WTC11 (cell line): ENCODE results near the gene EVL. TPM values are rescaled to one million over a fixed set of nuclear protein-coding genes. Genes with fewer than 3 reads are reported as not detected.

Experiments used
- ATAC-seq: fragments of 200-7000 bp; cut with Tn5 transposase; 2 replicates; pipeline ENCODE4 v1.10.0; 2021; ENCODE audit warnings: mild to moderate bottlenecking, moderate library complexity
- CTCF ChIA-PET: fragments of 300-600 bp; sonication (Branson Sonifier 250); formaldehyde crosslinking; loops from one replicate; lab custom pipeline; 2021; ENCODE audit warnings: antibody characterized with exemption; lab: Charles Lee
- POLR2A ChIA-PET: fragments of 350-600 bp; sonication (Branson Sonifier 250); formaldehyde crosslinking; loops from one replicate; lab custom pipeline; 2021; ENCODE audit warnings: antibody characterized with exemption; lab: Charles Lee
- DNase-seq: peaks from one replicate; pipeline ENCODE4 v3.0.0; 2021; ENCODE audit warnings: low spot score
- H3K27ac Mint-ChIP-seq: 2 replicates; pipeline ENCODE4 v1.8.0; 2021; ENCODE audit warnings: mixed read lengths
- H3K27me3 Mint-ChIP-seq: 2 replicates; pipeline ENCODE4 v1.8.0; 2021; ENCODE audit warnings: low read depth, mild to moderate bottlenecking, moderate library complexity, mixed read lengths
- H3K36me3 Mint-ChIP-seq: 2 replicates; pipeline ENCODE4 v1.8.0; 2021; ENCODE audit warnings: mixed read lengths
- H3K4me1 Mint-ChIP-seq: 2 replicates; pipeline ENCODE4 v1.8.0; 2022; ENCODE audit warnings: mixed read lengths
- H3K4me3 Mint-ChIP-seq: 2 replicates; pipeline ENCODE4 v1.8.0; 2021; ENCODE audit warnings: mild to moderate bottlenecking, moderate library complexity, mixed read lengths
- H3K9me3 Mint-ChIP-seq: 2 replicates; pipeline ENCODE4 v1.8.0; 2021; ENCODE audit warnings: mixed read lengths
- CBFB ChIP-seq: sonication (generic); formaldehyde crosslinking; IDR thresholded peaks from 2 replicates; pipeline ENCODE4 v1.8.1; 2022; ENCODE audit warnings: mild to moderate bottlenecking, low read depth, missing genetic modification reagents
- ELF4 ChIP-seq: sonication (generic); formaldehyde crosslinking; IDR thresholded peaks from 2 replicates; pipeline ENCODE4 v1.8.1; 2022; ENCODE audit warnings: low read depth, mild to moderate bottlenecking, moderate library complexity, missing genetic modification reagents
- FOXP1 ChIP-seq: sonication (generic); formaldehyde crosslinking; IDR thresholded peaks from 2 replicates; pipeline ENCODE4 v1.8.0; 2022; ENCODE audit warnings: missing genetic modification reagents, mild to moderate bottlenecking, moderate library complexity, borderline replicate concordance
- HMGA2 ChIP-seq: fragments of 250-450 bp; sonication (Bioruptor Pico); IDR thresholded peaks from 2 replicates; pipeline ENCODE4 v1.4.0; 2021; ENCODE audit warnings: mild to moderate bottlenecking, moderate library complexity
- JAZF1 ChIP-seq: fragments of 250-450 bp; sonication (Bioruptor Pico); IDR thresholded peaks from 2 replicates; pipeline ENCODE4 v1.9.0; 2021; ENCODE audit warnings: moderate library complexity, mild to moderate bottlenecking, inconsistent platforms
- OVOL2 ChIP-seq: fragments of 250-450 bp; sonication (Bioruptor Pico); IDR thresholded peaks from 2 replicates; pipeline ENCODE4 v1.9.0; 2021; ENCODE audit warnings: mild to moderate bottlenecking, borderline replicate concordance
- PRRX2 ChIP-seq: fragments of 250-450 bp; sonication (Bioruptor Pico); IDR thresholded peaks from 2 replicates; pipeline ENCODE4 v1.8.0; 2021; ENCODE audit warnings: mild to moderate bottlenecking
- RORB ChIP-seq: fragments of 250-450 bp; sonication (Bioruptor Pico); IDR thresholded peaks from 2 replicates; pipeline ENCODE4 v1.9.0; 2021; ENCODE audit warnings: mild to moderate bottlenecking
- TCF7 ChIP-seq: sonication (generic); formaldehyde crosslinking; IDR thresholded peaks from 2 replicates; pipeline ENCODE4 v1.8.0; 2022; ENCODE audit warnings: mild to moderate bottlenecking, low read depth, missing genetic modification reagents, moderate library complexity
- TEAD4 ChIP-seq: sonication (generic); formaldehyde crosslinking; IDR thresholded peaks from 2 replicates; pipeline ENCODE4 v1.8.0; 2022; ENCODE audit warnings: mild to moderate bottlenecking, missing genetic modification reagents
- total RNA-seq: library from RNA; stranded (reverse); gene quantifications from 3 replicates; pipeline ENCODE4 v1.2.3, GENCODE V29; 2021
- TF ChIP-seq, protein P1 (sequence below): sonication (generic); formaldehyde crosslinking; IDR thresholded peaks from 2 replicates; pipeline ENCODE4 v1.8.1; 2023; ENCODE audit warnings: mild to moderate bottlenecking, missing genetic modification reagents
- TF ChIP-seq, protein P2 (sequence below): fragments of 250-450 bp; sonication (Bioruptor Pico); IDR thresholded peaks from 2 replicates; pipeline ENCODE4 v1.9.0; 2021; ENCODE audit warnings: mild to moderate bottlenecking, borderline replicate concordance
- TF ChIP-seq, protein P3 (sequence below): sonication (generic); formaldehyde crosslinking; IDR thresholded peaks from 2 replicates; pipeline ENCODE4 v1.8.1; 2022; ENCODE audit warnings: mild to moderate bottlenecking, moderate library complexity, missing genetic modification reagents
- TF ChIP-seq, protein P4 (sequence below): sonication (generic); formaldehyde crosslinking; IDR thresholded peaks from 2 replicates; pipeline ENCODE4 v1.8.0; 2023; ENCODE audit warnings: mild to moderate bottlenecking, missing genetic modification reagents
- TF ChIP-seq, protein P5 (sequence below): sonication (generic); formaldehyde crosslinking; conservative IDR thresholded peaks from 2 replicates; pipeline ENCODE4 v1.8.1; 2022; ENCODE audit warnings: mild to moderate bottlenecking, missing genetic modification reagents
- TF ChIP-seq, protein P6 (sequence below): sonication (generic); formaldehyde crosslinking; IDR thresholded peaks from 2 replicates; pipeline ENCODE4 v1.8.0; 2022; ENCODE audit warnings: mild to moderate bottlenecking, missing genetic modification reagents
- TF ChIP-seq, protein P7 (sequence below): fragments of 250-450 bp; sonication (Bioruptor Pico); IDR thresholded peaks from 2 replicates; pipeline ENCODE4 v1.9.0; 2021; ENCODE audit warnings: mild to moderate bottlenecking

Gene EVL
- total RNA-seq, 1 experiment from 2014 or later, result 60.8 TPM

DNA sequence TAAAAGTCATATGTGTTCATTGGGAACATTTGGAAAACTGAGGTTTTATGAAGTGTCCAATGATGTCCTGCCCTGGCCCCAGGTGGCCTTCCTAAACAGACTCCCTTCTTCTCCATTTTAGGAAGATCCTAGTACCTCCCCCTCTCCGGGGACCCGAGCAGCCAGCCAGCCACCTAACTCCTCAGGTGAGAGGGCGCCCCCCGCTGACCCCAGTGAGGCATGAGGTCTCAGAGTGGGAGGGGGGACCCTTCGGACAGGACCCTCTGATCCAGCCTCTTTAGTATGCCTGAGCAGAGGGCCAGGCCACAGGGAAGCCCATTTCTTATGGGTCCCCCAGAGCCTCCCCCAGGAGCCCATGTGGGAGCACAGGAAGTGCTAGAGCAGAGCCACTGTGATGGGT is 70.6 kb downstream of the EVL start:
- no peak overlapping the region for H3K27ac Mint-ChIP-seq
- H3K4me1 Mint-ChIP-seq, result peaks cover 15% of the 10 kb centered on the region
- TF ChIP-seq OVOL2 (CRISPR knock-in tag) (no peak), PRRX2 (no peak), HMGA2 (CRISPR knock-in tag) (no peak), JAZF1 (CRISPR knock-in tag) (no peak), FOXP1 (CRISPR knock-in tag) (no peak), ELF4 (CRISPR knock-in tag) (no peak), TCF7 (no peak)
- TF ChIP-seq, protein P1, sequence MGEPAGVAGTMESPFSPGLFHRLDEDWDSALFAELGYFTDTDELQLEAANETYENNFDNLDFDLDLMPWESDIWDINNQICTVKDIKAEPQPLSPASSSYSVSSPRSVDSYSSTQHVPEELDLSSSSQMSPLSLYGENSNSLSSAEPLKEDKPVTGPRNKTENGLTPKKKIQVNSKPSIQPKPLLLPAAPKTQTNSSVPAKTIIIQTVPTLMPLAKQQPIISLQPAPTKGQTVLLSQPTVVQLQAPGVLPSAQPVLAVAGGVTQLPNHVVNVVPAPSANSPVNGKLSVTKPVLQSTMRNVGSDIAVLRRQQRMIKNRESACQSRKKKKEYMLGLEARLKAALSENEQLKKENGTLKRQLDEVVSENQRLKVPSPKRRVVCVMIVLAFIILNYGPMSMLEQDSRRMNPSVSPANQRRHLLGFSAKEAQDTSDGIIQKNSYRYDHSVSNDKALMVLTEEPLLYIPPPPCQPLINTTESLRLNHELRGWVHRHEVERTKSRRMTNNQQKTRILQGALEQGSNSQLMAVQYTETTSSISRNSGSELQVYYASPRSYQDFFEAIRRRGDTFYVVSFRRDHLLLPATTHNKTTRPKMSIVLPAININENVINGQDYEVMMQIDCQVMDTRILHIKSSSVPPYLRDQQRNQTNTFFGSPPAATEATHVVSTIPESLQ (CRISPR knock-in tag), result no peak
- TF ChIP-seq, protein P2, sequence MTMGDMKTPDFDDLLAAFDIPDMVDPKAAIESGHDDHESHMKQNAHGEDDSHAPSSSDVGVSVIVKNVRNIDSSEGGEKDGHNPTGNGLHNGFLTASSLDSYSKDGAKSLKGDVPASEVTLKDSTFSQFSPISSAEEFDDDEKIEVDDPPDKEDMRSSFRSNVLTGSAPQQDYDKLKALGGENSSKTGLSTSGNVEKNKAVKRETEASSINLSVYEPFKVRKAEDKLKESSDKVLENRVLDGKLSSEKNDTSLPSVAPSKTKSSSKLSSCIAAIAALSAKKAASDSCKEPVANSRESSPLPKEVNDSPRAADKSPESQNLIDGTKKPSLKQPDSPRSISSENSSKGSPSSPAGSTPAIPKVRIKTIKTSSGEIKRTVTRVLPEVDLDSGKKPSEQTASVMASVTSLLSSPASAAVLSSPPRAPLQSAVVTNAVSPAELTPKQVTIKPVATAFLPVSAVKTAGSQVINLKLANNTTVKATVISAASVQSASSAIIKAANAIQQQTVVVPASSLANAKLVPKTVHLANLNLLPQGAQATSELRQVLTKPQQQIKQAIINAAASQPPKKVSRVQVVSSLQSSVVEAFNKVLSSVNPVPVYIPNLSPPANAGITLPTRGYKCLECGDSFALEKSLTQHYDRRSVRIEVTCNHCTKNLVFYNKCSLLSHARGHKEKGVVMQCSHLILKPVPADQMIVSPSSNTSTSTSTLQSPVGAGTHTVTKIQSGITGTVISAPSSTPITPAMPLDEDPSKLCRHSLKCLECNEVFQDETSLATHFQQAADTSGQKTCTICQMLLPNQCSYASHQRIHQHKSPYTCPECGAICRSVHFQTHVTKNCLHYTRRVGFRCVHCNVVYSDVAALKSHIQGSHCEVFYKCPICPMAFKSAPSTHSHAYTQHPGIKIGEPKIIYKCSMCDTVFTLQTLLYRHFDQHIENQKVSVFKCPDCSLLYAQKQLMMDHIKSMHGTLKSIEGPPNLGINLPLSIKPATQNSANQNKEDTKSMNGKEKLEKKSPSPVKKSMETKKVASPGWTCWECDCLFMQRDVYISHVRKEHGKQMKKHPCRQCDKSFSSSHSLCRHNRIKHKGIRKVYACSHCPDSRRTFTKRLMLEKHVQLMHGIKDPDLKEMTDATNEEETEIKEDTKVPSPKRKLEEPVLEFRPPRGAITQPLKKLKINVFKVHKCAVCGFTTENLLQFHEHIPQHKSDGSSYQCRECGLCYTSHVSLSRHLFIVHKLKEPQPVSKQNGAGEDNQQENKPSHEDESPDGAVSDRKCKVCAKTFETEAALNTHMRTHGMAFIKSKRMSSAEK (CRISPR knock-in tag), result no peak
- TF ChIP-seq, protein P3, sequence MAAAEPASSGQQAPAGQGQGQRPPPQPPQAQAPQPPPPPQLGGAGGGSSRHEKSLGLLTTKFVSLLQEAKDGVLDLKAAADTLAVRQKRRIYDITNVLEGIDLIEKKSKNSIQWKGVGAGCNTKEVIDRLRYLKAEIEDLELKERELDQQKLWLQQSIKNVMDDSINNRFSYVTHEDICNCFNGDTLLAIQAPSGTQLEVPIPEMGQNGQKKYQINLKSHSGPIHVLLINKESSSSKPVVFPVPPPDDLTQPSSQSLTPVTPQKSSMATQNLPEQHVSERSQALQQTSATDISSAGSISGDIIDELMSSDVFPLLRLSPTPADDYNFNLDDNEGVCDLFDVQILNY (CRISPR knock-in tag), result no peak
- TF ChIP-seq, protein P4, sequence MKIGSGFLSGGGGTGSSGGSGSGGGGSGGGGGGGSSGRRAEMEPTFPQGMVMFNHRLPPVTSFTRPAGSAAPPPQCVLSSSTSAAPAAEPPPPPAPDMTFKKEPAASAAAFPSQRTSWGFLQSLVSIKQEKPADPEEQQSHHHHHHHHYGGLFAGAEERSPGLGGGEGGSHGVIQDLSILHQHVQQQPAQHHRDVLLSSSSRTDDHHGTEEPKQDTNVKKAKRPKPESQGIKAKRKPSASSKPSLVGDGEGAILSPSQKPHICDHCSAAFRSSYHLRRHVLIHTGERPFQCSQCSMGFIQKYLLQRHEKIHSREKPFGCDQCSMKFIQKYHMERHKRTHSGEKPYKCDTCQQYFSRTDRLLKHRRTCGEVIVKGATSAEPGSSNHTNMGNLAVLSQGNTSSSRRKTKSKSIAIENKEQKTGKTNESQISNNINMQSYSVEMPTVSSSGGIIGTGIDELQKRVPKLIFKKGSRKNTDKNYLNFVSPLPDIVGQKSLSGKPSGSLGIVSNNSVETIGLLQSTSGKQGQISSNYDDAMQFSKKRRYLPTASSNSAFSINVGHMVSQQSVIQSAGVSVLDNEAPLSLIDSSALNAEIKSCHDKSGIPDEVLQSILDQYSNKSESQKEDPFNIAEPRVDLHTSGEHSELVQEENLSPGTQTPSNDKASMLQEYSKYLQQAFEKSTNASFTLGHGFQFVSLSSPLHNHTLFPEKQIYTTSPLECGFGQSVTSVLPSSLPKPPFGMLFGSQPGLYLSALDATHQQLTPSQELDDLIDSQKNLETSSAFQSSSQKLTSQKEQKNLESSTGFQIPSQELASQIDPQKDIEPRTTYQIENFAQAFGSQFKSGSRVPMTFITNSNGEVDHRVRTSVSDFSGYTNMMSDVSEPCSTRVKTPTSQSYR (CRISPR knock-in tag), result no peak
- TF ChIP-seq, all 79 proteins: peak for 0
- ATAC-seq, result 0 out of 2 replicates have a peak, but pooled peaks have one; percentile 10
- Mint-ChIP-seq H3K27me3 (no peaks in the 10 kb centered on the region), H3K9me3 (no peaks in the 10 kb centered on the region), H3K4me3 (no peak overlapping the region), H3K36me3 (no peaks in the 10 kb centered on the region; the same call in 1 of the 2 replicates)
- ChIA-PET CTCF (interaction anchor here (0.8 kb wide), 1 partner anchor 86 kb away, joined by 3 read pairs; no protein-coding TSS in a partner anchor), POLR2A (no interaction called here)
- peak; percentile 49 for DNase-seq

DNA sequence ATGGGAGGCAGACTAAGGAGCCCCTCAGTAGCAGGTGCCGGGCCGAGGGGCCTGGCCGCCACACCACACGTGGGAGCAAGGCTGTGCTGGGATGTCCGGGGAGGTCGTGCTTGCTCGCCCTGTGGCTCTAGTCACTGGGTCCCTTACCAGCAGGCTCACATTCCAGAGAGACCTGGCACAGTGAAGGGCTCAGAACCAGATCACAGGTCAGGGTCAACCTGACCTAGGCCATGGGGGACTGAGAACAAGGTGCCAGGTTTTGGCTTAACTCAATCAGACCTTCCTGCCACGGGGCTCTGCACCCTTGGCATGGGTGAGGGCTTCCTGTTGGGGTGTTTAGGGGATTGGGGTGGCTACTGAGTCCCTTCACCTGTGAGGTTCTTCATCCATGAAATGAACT is 72.0 kb downstream of the EVL start:
- Mint-ChIP-seq H3K27ac (no peak overlapping the region), H3K4me3 (no peak overlapping the region), H3K9me3 (no peaks in the 10 kb centered on the region), H3K4me1 (peaks cover 8% of the 10 kb centered on the region), H3K36me3 (no peaks in the 10 kb centered on the region; the same call in 1 of the 2 replicates), H3K27me3 (no peaks in the 10 kb centered on the region)
- ChIA-PET CTCF (no interaction called here), POLR2A (no interaction called here)
- no peak for ATAC-seq
- DNase-seq, result no peak
- TF ChIP-seq, protein P1 (CRISPR knock-in tag), result no peak
- TF ChIP-seq, protein P5, sequence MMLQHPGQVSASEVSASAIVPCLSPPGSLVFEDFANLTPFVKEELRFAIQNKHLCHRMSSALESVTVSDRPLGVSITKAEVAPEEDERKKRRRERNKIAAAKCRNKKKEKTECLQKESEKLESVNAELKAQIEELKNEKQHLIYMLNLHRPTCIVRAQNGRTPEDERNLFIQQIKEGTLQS, result no peak
- TF ChIP-seq, protein P6, sequence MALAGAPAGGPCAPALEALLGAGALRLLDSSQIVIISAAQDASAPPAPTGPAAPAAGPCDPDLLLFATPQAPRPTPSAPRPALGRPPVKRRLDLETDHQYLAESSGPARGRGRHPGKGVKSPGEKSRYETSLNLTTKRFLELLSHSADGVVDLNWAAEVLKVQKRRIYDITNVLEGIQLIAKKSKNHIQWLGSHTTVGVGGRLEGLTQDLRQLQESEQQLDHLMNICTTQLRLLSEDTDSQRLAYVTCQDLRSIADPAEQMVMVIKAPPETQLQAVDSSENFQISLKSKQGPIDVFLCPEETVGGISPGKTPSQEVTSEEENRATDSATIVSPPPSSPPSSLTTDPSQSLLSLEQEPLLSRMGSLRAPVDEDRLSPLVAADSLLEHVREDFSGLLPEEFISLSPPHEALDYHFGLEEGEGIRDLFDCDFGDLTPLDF (CRISPR knock-in tag), result no peak
- TF ChIP-seq ELF4 (CRISPR knock-in tag), result no peak
- TF ChIP-seq, protein P7, sequence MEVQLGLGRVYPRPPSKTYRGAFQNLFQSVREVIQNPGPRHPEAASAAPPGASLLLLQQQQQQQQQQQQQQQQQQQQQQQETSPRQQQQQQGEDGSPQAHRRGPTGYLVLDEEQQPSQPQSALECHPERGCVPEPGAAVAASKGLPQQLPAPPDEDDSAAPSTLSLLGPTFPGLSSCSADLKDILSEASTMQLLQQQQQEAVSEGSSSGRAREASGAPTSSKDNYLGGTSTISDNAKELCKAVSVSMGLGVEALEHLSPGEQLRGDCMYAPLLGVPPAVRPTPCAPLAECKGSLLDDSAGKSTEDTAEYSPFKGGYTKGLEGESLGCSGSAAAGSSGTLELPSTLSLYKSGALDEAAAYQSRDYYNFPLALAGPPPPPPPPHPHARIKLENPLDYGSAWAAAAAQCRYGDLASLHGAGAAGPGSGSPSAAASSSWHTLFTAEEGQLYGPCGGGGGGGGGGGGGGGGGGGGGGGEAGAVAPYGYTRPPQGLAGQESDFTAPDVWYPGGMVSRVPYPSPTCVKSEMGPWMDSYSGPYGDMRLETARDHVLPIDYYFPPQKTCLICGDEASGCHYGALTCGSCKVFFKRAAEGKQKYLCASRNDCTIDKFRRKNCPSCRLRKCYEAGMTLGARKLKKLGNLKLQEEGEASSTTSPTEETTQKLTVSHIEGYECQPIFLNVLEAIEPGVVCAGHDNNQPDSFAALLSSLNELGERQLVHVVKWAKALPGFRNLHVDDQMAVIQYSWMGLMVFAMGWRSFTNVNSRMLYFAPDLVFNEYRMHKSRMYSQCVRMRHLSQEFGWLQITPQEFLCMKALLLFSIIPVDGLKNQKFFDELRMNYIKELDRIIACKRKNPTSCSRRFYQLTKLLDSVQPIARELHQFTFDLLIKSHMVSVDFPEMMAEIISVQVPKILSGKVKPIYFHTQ (CRISPR knock-in tag), result no peak
- no peak for TF ChIP-seq RORB (CRISPR knock-in tag)
- TF ChIP-seq TEAD4 (CRISPR knock-in tag), result no peak
- no peak for TF ChIP-seq CBFB (CRISPR knock-in tag)
